ENCODE measurements around the gene KIF1A.

The KIF1A gene

DNA sequence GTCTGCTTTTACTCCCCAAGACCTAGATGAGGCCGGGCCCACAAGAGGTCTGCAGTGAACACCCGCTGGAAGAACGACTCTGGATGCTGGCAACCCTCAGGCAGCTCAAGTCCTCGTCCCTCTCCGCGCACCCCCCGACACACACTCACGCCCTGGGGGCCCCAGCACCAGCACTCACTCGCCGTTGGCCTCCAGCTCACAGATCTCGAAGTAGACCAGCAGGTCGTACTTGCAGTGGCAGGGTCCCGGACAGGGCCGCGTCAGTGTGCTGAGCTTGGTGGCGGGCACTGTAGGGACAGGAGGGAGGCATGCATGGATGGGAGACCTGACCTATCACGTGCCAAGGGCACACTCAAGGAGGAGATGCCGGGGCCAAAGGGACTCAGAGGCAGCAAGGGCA is 78.9 kb downstream of the KIF1A start:
- TF ChIP-seq, protein P1, sequence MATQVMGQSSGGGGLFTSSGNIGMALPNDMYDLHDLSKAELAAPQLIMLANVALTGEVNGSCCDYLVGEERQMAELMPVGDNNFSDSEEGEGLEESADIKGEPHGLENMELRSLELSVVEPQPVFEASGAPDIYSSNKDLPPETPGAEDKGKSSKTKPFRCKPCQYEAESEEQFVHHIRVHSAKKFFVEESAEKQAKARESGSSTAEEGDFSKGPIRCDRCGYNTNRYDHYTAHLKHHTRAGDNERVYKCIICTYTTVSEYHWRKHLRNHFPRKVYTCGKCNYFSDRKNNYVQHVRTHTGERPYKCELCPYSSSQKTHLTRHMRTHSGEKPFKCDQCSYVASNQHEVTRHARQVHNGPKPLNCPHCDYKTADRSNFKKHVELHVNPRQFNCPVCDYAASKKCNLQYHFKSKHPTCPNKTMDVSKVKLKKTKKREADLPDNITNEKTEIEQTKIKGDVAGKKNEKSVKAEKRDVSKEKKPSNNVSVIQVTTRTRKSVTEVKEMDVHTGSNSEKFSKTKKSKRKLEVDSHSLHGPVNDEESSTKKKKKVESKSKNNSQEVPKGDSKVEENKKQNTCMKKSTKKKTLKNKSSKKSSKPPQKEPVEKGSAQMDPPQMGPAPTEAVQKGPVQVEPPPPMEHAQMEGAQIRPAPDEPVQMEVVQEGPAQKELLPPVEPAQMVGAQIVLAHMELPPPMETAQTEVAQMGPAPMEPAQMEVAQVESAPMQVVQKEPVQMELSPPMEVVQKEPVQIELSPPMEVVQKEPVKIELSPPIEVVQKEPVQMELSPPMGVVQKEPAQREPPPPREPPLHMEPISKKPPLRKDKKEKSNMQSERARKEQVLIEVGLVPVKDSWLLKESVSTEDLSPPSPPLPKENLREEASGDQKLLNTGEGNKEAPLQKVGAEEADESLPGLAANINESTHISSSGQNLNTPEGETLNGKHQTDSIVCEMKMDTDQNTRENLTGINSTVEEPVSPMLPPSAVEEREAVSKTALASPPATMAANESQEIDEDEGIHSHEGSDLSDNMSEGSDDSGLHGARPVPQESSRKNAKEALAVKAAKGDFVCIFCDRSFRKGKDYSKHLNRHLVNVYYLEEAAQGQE (IDR thresholded peaks at IDR 0.05; ENCODE audit: insufficient read depth in 1 of 2, low read depth in 2 of 2, low read length in 2 of 2): no peak
- TF ChIP-seq TAF1 (IDR thresholded peaks at IDR 0.05; ENCODE audit: borderline replicate concordance, insufficient read depth, low read length) (no peak), POLR2AphosphoS5 (IDR thresholded peaks at IDR 0.05; ENCODE audit: low read depth, low read length) (no peak), FOXP2 (optimal IDR thresholded peaks at IDR 0.05; ENCODE audit: borderline replicate concordance, extremely low read depth, extremely low read length, insufficient read depth) (no peak), SIN3A (IDR thresholded peaks at IDR 0.05; ENCODE audit: borderline replicate concordance, insufficient read depth, low read length) (no peak)

DNA sequence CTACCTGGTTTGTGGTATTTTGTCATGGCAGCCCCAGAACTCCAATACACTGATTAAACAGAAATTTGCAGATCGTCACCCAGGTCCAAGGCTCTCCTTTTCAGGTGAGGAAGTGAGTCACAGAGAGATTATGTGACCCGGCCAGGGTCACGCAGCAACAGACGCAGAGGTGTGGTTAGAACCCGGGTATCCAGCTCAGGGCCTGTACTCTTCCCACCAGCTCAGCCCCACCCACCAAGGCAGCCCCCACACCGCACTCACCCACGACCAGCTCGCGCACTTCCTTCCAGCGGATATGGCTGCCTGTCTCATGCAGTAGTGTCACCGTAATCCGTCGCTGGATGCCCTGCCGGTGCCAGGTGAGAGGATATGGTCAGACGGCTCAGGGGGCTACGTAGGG is 80.2 kb downstream of the KIF1A start:
- TF ChIP-seq TAF1 (IDR thresholded peaks at IDR 0.05; ENCODE audit: borderline replicate concordance, insufficient read depth, low read length): no peak
- no peak for TF ChIP-seq SIN3A (IDR thresholded peaks at IDR 0.05; ENCODE audit: borderline replicate concordance, insufficient read depth, low read length)
- no peak for TF ChIP-seq POLR2AphosphoS5 (IDR thresholded peaks at IDR 0.05; ENCODE audit: low read depth, low read length)
- TF ChIP-seq, protein P1 (IDR thresholded peaks at IDR 0.05; ENCODE audit: insufficient read depth in 1 of 2, low read depth in 2 of 2, low read length in 2 of 2): no peak
- no peak for TF ChIP-seq FOXP2 (optimal IDR thresholded peaks at IDR 0.05; ENCODE audit: borderline replicate concordance, extremely low read depth, extremely low read length, insufficient read depth)

DNA sequence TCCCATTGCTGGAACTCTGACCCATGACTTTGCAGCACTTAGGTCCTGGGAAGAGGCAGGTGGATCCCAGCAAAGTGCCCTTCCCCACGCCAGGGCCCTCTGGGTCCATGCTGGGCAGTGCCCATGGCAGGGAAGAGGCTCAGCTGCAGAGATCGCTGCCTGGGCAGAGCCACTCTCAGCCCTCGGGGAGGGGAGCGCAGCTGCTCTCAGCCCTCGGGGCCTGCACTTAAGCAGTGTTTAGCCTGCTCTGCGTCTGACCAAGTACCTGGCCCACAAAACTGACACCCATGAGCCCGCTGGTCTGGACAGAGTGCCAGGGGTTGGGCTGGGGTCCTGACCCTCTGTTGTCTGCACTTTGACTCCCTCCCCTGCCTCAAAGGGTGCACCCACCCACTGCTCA is 82.1 kb downstream of the KIF1A start:
- no peak for TF ChIP-seq FOXP2 (optimal IDR thresholded peaks at IDR 0.05; ENCODE audit: borderline replicate concordance, extremely low read depth, extremely low read length, insufficient read depth)
- no peak for TF ChIP-seq TAF1 (IDR thresholded peaks at IDR 0.05; ENCODE audit: borderline replicate concordance, insufficient read depth, low read length)
- no peak for TF ChIP-seq SIN3A (IDR thresholded peaks at IDR 0.05; ENCODE audit: borderline replicate concordance, insufficient read depth, low read length)
- TF ChIP-seq, protein P1 (IDR thresholded peaks at IDR 0.05; ENCODE audit: insufficient read depth in 1 of 2, low read depth in 2 of 2, low read length in 2 of 2): no peak
- TF ChIP-seq POLR2AphosphoS5 (IDR thresholded peaks at IDR 0.05; ENCODE audit: low read depth, low read length): no peak

DNA sequence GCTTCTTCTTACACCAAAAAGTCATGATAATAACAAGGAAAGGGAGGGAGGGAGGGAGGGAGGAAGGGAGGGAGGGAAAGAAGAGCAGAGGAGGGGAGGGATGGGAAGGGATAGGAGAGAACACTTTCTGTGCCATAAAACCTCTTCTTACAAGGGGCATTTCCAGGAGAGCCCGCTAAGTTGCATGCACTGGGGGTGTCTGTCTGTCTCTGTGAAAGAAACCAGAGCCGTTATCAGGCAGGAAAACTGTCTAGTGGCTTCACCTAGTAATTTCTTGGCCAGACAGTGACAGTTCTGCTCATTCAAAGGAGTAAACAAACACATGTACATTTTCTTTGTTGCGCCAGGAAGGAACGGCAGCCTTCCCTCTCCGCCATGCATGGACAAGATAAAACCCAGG is 82.5 kb downstream of the KIF1A start:
- TF ChIP-seq, protein P1 (IDR thresholded peaks at IDR 0.05; ENCODE audit: insufficient read depth in 1 of 2, low read depth in 2 of 2, low read length in 2 of 2): no peak
- TF ChIP-seq TAF1 (IDR thresholded peaks at IDR 0.05; ENCODE audit: borderline replicate concordance, insufficient read depth, low read length) (no peak), FOXP2 (optimal IDR thresholded peaks at IDR 0.05; ENCODE audit: borderline replicate concordance, extremely low read depth, extremely low read length, insufficient read depth) (no peak), SIN3A (IDR thresholded peaks at IDR 0.05; ENCODE audit: borderline replicate concordance, insufficient read depth, low read length) (no peak), POLR2AphosphoS5 (IDR thresholded peaks at IDR 0.05; ENCODE audit: low read depth, low read length) (no peak)
